NCI-H460 (cell line): ENCODE data around the gene GSDME. TPM values are rescaled to one million over a fixed set of nuclear protein-coding genes. Genes with fewer than 3 reads are reported as not detected.

Source experiments
- DNase-seq: peaks from one replicate; pipeline ENCODE4 v3.0.0-alpha.2; 2016; ENCODE audit warnings: low read depth; ENCODE audit errors: extremely low read depth
- total RNA-seq: library from RNA; depleted of rRNA; stranded (reverse); fragments of >200 nt; shearing (Covaris generic); gene quantifications from 2 replicates; pipeline ENCODE4 v1.2.3, GENCODE V29; 2014

Gene GSDME
- total RNA-seq, 1 experiment from 2014 or later, result 6.5 TPM

DNA sequence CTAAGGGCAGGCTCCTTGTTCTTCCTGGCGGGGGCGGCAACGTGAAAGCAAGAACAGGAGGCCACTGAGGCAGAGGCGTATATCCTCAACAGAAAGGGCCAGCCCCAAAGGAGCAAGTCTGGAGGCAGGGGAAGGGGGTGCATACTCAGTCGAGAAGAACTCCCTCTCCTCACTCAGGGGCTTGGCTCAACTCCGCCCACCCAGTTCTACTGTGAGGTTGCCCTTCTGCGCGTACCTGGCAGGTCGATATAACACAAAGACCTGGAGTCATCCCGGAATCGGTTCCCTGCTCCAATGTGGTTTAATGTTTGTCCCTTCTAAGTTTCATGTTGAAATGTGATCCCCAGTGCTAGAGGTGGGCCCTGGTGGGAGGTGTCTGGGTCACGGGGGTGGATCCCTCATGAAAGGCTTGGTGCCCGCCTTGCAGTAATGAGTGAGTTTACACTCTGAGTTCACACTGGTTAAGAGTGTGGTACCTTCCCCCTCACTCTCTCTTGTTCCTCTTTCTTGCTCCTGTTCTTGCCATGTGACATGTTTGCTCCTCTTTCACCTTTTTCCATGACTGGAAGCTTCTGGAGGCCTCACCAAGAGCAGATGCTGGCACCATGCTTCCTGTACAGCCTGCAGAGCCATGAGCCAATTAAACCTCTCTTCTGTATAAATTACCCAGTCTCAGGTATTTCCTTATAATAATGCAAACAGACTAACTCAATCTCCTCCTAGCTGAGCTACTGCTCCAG is 32.6 kb downstream of the GSDME start:
- no peak for DNase-seq

DNA sequence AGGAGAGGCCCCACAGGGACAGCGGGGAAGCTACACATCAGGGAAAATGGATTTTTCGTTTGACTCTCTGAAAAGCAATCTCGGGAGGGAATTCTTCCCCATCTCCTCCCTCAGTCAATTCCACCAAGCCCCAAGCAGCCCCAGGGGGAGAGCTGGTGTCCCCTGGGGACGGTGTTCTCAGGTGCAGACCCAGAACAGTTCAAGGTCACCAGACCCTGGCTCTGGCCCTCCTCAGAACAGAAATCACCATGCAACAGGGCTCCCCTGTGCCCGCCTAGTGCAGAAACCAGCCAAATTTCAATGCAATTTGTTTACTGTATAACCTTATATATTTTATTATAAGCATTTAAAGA is 34.1 kb downstream of the GSDME start:
- no peak for DNase-seq

GRCh38 chr7:24722386-24723177 is 34.7 kb downstream of the GSDME start:
- peak; percentile 16 for DNase-seq

DNA sequence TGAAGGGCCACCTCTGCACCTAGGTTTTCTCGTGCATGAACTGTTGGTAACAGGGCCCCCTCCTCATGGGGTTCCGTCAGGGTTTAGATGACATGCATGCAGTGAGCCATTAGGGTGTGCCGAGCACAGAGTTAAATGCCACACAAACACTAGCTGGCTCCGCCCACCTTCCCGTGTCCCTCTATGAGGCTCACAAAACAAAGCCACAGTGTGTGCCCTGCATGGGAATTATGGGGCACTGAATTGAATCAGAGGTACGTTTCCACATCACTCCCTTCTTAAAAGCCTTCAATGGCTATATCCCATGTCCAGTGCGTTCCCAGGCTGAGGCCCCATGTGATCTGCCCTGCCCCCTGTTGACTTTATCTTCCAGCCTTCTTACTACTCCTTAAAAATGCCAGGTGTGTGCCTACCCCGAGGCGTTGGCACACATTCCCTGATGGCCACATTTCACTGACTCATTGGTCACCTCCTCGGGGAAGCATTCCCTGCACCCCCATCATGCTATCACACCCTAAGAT is 35.7 kb downstream of the GSDME start:
- no peak for DNase-seq

DNA sequence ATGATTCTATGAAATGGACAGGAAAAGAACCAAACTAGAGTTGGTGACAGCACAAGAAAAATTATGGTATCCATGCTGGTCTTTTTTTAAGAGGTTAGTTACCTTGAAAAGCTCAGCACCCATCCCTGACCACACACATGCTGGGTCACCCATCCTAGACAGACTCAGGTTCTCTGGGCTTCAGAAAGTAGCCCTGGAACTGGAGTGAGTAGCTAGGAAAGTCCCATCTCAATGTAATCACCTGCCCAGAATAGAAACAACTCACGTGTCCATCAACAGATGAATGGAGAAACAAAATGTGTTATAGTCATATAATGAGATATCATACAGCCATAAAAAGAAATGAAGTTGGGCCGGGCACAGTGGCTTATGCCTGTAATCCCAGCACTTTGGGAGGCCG is 37.0 kb downstream of the GSDME start:
- DNase-seq, result no peak

DNA sequence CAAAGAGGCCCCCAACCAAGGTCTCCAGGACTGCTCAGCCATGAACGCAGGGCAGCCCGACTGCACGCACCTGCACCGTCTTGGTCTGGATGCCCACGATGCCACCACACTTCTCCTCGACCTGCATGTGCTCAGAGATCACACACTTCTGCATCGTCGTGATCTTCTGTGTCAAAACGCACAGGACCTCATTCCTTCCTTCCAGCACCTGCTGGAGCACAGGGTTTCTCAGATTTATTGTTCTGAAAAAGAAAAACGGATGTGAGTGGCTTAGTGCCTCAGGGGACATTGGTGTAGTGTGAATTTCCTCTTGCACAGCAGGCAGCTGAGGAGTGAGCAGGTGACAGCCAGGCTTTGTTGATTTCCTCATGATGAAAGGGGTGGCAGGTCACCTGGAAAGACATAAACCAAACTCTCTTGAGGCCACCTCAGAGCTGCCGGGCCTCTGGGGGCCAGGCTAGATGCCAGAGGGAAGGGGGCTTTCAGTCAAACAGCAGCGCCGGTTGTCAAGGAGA is 38.2 kb downstream of the GSDME start:
- DNase-seq, result no peak

GRCh38 chr7:24718431-24718831 is 38.8 kb downstream of the GSDME start:
- no peak for DNase-seq

DNA sequence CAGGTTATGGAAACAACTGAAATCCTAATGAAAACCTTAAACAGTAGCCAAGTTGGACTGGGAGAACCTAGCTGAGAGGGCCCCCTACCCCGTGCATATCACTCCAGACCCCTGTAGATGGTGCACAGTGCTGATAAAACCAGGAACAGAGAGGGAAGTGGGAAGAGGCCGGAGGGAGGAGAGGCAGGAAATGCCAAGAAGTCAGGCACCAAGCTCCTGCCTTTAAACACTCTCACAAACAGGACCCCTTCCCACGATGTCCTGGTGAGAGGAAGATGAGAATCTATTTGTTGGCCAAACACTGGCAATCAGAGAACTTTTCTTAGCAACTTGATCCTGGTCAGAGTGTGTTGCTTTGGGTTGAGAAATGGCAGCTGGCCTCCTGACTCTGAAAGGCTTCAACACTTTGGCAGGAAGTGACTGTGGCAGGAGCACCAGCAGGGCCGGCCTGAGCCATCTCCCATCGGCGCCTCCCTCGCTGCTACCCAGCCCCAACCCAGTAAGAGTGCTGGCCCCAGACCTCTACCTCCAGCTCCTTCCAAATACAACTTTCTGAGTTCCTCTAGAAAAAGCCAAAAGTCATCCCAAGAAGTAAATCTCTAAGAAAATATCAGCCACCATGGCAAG is 39.5 kb downstream of the GSDME start:
- DNase-seq, result no peak

DNA sequence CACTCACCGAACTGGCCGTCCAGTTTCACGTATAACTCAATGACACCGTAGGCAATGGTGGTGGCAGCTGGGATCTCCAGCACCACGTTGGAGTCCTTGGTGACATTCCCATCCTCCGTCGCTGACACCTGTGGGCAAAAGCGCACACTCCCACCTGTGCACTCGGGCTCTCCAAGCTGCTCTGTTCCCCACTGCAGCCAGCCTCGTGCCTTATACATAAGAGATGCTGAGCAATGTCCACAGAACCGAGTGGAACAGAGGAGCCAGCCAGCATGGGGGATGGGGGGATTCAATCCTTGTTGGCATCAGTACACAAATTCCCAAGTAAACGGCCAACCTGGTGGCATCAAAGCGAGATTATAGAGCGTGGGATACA is 40.0 kb downstream of the GSDME start:
- DNase-seq, result no peak

DNA sequence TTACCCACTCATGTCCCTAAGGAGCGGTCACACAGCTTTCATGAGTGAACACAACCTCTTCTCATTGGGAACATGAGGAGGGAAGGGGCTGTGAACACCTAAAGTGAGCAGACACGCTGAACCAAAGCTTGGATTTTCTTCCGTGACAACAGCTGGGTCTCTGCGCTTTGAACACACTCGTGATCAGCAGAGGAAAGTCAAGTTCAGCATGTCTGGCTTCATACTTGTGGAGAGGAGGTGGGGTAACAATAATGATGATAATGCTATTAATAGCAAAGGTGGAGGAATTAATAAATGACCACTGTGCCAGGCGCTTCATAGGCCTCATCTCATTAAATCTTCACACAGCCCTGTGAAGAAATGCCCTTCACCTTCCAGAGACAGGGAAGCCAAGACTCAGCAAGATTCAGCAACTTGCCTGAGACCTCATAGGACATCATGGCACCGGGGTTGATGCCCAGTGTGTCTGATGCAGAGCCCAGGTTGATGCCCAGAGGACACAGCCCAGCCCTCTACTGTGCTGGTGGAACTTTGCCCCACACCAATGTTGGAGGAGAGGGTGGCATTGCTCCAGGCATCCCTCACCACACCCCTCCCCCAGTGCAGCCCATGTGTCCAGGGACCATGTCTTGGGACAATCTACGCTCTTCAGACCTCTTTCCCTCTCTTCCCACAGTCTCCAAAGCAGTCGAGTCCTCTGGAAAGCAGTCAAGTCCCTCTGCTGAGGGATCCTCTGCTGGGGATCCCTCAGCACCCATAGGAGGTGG is 40.6 kb downstream of the GSDME start:
- no peak for DNase-seq

DNA sequence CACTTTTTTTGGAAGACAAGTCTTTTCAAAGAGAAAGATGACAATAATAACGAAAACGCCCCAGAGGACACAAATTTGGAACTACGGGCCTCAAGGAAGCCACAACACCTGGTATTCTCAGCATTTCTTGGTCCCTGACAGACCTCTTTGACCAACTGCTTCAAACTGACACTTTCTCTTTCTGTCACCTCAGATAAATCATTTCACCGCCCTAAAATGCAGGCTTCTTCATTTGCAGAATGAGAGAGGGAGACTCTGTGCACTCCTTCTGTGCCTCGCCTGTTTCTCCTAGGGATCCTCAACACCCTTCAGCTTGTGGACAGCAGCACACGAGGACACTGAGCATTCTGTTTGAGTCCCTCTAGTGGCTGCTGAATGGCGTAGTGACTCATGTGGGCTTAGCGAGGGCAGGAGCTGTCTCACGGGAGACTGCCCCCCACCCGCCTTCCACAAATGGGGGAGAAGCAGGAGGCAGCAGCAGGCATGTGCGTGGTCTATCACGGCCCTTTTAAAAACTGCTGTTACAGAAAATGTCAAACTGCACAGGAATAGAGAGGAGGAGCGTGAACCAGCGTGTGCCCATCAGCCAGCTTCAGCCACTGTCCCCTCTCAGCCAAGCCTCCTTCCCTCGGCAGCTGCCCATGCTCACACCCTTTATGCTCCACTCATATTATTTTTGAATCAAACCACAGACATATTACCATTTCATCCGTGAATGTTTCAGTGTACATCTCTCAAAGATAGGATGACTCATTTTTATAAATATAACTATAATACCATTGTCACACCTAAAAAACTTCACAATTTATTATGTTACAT is 41.4 kb downstream of the GSDME start:
- DNase-seq, result peak; percentile 22

DNA sequence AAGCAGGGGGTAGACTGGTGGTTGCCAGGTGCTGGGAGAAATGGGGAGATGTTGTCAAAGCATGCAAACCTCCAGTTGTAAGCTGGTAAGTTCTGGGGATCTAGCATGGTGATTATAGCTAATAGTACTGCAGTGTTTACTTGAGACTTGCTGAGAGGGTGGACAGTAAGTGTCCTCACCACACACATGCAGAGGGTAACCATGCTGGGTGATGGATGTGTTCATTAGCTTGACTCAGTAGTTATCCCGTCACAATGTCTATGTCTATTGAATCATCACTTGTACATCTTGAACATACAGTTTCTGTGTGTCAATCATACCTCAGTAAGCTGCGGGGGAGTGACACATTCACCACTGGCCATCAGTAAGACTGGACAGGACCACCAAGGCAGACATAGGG is 42.1 kb downstream of the GSDME start:
- no peak for DNase-seq

- no peak for DNase-seq
Observed at GRCh38 chr7:24714676-24715010, 42.6 kb downstream of the GSDME start.

- no peak for DNase-seq
Observed at GRCh38 chr7:24713850-24714675, 43.2 kb downstream of the GSDME start.

GRCh38 chr7:24713039-24713793 is 44.0 kb downstream of the GSDME start:
- no peak for DNase-seq

DNA sequence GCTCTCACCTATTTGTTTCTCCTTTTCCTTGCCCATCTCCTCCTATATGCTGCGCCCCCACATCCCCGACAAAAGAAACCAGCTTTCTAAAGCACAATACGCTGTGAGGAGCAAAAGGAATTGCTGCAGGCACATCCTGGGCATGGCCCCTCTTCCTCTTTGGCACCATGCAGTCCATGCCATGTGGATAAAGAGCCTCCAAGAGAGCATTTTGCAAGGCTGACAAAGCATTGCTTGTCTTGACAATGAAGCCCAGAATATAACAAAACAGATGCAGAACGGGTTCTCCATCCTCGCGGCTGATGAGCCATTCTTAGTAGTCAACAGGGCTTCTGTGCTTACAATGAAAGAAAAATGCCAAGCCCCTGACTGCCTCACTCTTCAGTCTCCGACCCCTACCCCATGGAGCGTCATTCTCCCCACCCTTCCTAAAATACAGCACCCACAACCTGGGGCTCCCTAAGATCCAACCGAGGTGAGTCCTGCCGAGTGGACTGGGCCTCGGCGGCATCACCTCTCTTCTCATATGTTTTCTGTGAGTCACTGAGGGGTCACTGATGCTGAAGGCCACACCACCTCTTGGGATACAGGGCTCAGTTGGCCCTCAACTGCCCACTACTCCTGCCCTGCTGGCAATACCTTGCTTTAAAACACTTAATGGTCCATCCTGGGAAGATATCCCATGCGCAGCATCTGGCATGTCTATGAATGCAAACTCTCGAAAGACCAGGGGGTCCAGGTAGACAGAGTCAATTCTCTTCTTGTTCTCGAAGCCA is 47.5 kb downstream of the GSDME start:
- DNase-seq, result no peak

- DNase-seq, result no peak
Observed at GRCh38 chr7:24709051-24709450, 48.2 kb downstream of the GSDME start.
